Loucy (cell line): Measurements from ENCODE around the gene ARHGAP4.

Experiments
- H2AFZ ChIP-seq: fragments of 200-600 bp; sonication (generic); 2 replicates; pipeline ENCODE4 v1.6.0; 2016; ENCODE audit warnings: antibody characterized with exemption, mild to moderate bottlenecking, low read length, moderate library complexity
- H3F3A ChIP-seq: fragments of 200-600 bp; 2 replicates; pipeline ENCODE4 v1.6.0; 2016; ENCODE audit warnings: antibody characterized with exemption, low read depth, mild to moderate bottlenecking
- H3K27me3 ChIP-seq: fragments of 200-600 bp; sonication (generic); 2 replicates; pipeline ENCODE4 v1.6.1; 2014; ENCODE audit warnings: low read length, mild to moderate bottlenecking; ENCODE audit not compliant: insufficient read depth, poor library complexity, severe bottlenecking
- H3K36me3 ChIP-seq: fragments of 200-600 bp; sonication (generic); 2 replicates; pipeline ENCODE4 v1.6.1; 2016; ENCODE audit warnings: low read length; ENCODE audit not compliant: insufficient read depth
- H3K4me1 ChIP-seq: fragments of 200-600 bp; sonication (generic); 2 replicates; pipeline ENCODE4 v1.5.1; 2014; ENCODE audit warnings: low read length, mild to moderate bottlenecking; ENCODE audit not compliant: insufficient read depth, poor library complexity, severe bottlenecking
- H3K4me2 ChIP-seq: fragments of 200-600 bp; sonication (generic); 2 replicates; pipeline ENCODE4 v1.6.0; 2014; ENCODE audit warnings: antibody characterized with exemption, low read length, low read depth, mild to moderate bottlenecking; ENCODE audit not compliant: poor library complexity, severe bottlenecking
- H3K4me3 ChIP-seq: fragments of 200-600 bp; sonication (generic); 2 replicates; pipeline ENCODE4 v1.5.1; 2014; ENCODE audit warnings: low read length, mild to moderate bottlenecking, mixed read lengths; ENCODE audit not compliant: poor library complexity, severe bottlenecking
- H3K79me2 ChIP-seq: fragments of 200-600 bp; sonication (generic); 2 replicates; pipeline ENCODE4 v1.6.1; 2014; ENCODE audit warnings: low read length; ENCODE audit not compliant: insufficient read depth
- H3K9ac ChIP-seq: fragments of 200-600 bp; sonication (generic); 2 replicates; pipeline ENCODE4 v1.6.0; 2014; ENCODE audit warnings: mild to moderate bottlenecking, low read depth, low read length, moderate library complexity; ENCODE audit not compliant: poor library complexity, severe bottlenecking
- H3K9me2 ChIP-seq: fragments of 200-600 bp; sonication (generic); replicated peaks from 2 replicates; pipeline ENCODE4 v1.6.1; 2016; ENCODE audit warnings: low read depth, low read length, mixed read lengths
- H3K9me3 ChIP-seq: fragments of 200-600 bp; sonication (generic); 2 replicates; pipeline ENCODE4 v1.6.1; 2014; ENCODE audit warnings: mild to moderate bottlenecking, antibody characterized with exemption, low read length, low read depth; ENCODE audit not compliant: insufficient read depth
- H4K20me1 ChIP-seq: fragments of 200-600 bp; sonication (generic); 2 replicates; pipeline ENCODE4 v1.6.0; 2014; ENCODE audit warnings: antibody characterized with exemption, low read length, mild to moderate bottlenecking; ENCODE audit not compliant: insufficient read depth, poor library complexity, severe bottlenecking
- CTCF ChIP-seq: fragments of 200-600 bp; sonication (generic); conservative IDR thresholded peaks from 2 replicates; pipeline ENCODE4 v1.5.1; 2014; ENCODE audit warnings: mild to moderate bottlenecking, antibody characterized with exemption, low read length
- EZH2phosphoT487 ChIP-seq: fragments of 200-600 bp; IDR thresholded peaks from 2 replicates; pipeline ENCODE4 v1.6.1; 2018; ENCODE audit warnings: antibody characterized with exemption, mild to moderate bottlenecking, moderate library complexity, borderline replicate concordance

ARHGAP4 gene

GRCh38 chrX:153961292-153961691 is 35.2 kb upstream of the ARHGAP4 start:
- H3K79me2 ChIP-seq, result peaks cover 54% of the 10 kb centered on the region
- TF ChIP-seq CTCF (no peak), EZH2phosphoT487 (no peak)

GRCh38 chrX:153960786-153961185 is 34.7 kb upstream of the ARHGAP4 start:
- peaks cover 49% of the 10 kb centered on the region for H3K79me2 ChIP-seq

More at GRCh38 chrX:153961292-153961691, 35.2 kb upstream of the ARHGAP4 start:
- Histone ChIP-seq H3F3A (no peaks in the 10 kb centered on the region), H3K4me3 (no peak overlapping the region), H3K9me2 (no peaks in the 10 kb centered on the region), H3K4me1 (peaks cover 6% of the 10 kb centered on the region), H3K4me2 (no peak overlapping the region), H2AFZ (no peak overlapping the region), H3K27me3 (no peaks in the 10 kb centered on the region), H4K20me1 (peaks cover 36% of the 10 kb centered on the region), H3K9me3 (no peaks in the 10 kb centered on the region), H3K36me3 (peaks cover 83% of the 10 kb centered on the region; the same call in 1 of the 2 replicates), H3K9ac (no peak overlapping the region)

DNA sequence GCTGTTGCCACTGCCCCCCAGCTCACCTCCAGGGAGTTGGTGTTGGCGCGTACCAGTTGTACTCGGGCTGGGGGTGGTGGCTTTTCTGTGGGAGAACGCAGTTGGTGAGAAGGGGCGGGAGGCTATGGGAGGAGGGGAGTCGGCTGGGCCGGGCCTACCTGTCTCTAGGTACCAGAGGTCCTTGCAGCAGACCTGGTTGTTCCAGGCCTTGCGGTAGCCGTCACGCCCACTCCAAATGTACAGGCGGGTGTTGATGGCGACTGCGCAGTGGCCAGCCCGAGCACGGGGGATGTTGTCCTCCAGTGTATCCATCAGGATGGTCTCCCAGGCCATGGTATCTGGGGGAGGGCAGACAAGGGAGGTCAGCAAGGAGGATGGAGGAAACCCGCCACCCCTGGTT is 34.0 kb upstream of the ARHGAP4 start:
- Histone ChIP-seq H3K9ac (no peak overlapping the region), H3K36me3 (peaks cover 95% of the 10 kb centered on the region; the same call in 1 of the 2 replicates), H3K27me3 (no peaks in the 10 kb centered on the region), H3K4me1 (no peaks in the 10 kb centered on the region), H2AFZ (no peak overlapping the region), H3K4me2 (no peak overlapping the region), H3K9me3 (no peaks in the 10 kb centered on the region), H4K20me1 (peaks cover 26% of the 10 kb centered on the region), H3K79me2 (peaks cover 42% of the 10 kb centered on the region), H3K9me2 (no peaks in the 10 kb centered on the region), H3F3A (no peaks in the 10 kb centered on the region), H3K4me3 (no peak overlapping the region)
- no peak for TF ChIP-seq EZH2phosphoT487
- no peak for TF ChIP-seq CTCF

More at GRCh38 chrX:153960786-153961185, 34.7 kb upstream of the ARHGAP4 start:
- TF ChIP-seq CTCF (no peak), EZH2phosphoT487 (no peak)
- Histone ChIP-seq H4K20me1 (peaks cover 31% of the 10 kb centered on the region), H3F3A (no peaks in the 10 kb centered on the region), H3K9me3 (no peaks in the 10 kb centered on the region), H3K4me2 (no peak overlapping the region), H3K4me3 (no peak overlapping the region), H3K4me1 (peaks cover 5% of the 10 kb centered on the region), H3K9ac (no peak overlapping the region), H2AFZ (no peak overlapping the region), H3K9me2 (no peaks in the 10 kb centered on the region), H3K36me3 (peaks cover 88% of the 10 kb centered on the region; the same call in 1 of the 2 replicates), H3K27me3 (no peaks in the 10 kb centered on the region)
